Measurements from ENCODE around the gene PCDHB6.
"Not testable (repeated sequence)": the region's sequence is repeated elsewhere in the genome, so short reads cannot be mapped to it uniquely, and the experiment has no call there.

Gene PCDHB6

DNA sequence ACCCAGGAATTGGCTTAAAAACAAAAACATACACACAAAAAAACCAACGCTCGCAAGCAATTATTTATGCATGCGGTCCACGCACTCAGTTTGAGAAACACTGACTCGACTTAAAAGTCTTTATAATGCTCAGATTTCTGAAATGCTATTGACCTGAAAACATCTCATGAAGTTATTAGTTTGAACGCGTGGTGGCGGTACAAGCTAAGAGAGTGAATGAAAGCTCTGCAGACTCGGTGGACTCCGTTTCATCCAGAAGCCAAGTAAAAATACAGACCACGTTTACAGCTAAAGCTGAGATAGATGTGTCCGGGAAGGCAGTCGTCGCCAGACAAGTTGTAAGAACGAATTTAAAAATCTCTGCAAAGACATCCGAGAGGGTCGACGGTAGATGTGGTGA, at the start of gene PCDHB6:
Gene PCDHB6 (plus strand): TSS at position 246 of the 400 bp plus-strand sequence. CDS start 201 bp downstream, outside the sequence.
- no peak for DNase-seq

DNA sequence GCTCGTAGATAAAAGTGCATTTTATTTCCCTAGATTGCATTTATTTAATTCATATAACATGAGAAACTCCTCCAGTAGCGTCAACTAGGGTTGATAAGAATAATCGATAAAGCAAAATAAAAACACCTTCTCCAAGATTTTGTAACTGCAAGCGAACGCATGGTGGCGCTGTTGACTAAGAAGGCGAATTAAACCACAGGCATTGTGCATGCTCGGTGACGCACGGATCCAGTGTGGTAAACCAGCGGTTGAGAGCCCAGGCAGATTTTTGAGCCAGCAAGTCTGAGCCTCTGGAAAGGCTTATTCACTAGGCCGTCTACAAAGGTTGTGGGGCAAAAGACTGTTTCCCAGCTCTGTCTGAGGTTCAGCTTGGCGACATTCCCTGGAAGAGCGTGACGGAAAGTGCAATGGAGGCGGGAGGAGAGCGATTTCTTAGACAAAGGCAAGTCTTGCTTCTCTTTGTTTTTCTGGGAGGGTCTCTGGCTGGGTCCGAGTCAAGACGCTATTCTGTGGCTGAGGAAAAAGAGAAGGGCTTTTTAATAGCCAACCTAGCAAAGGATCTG, 49.5 kb upstream of the PCDHB6 start, which contains the start of gene PCDHB3:
Gene PCDHB3 (plus strand): TSS at position 231 of the 563 bp plus-strand sequence. CDS start 177 bp downstream, at position 408.
- DNase-seq: no peak

DNA sequence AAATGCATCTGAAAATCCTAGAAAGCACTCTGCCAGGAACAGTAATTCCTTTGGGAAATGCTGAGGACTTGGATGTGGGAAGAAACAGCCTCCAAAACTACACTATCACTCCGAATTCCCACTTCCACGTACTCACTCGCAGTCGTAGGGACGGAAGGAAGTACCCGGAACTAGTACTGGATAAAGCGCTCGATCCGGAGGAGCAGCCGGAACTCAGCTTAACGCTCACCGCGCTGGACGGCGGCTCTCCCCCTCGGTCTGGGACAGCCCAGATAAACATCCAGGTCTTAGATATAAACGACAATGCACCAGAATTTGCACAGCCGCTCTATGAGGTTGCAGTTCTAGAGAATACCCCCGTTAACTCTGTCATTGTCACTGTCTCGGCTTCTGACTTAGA, 48.8 kb upstream of the PCDHB6 start:
- DNase-seq: no peak

DNA sequence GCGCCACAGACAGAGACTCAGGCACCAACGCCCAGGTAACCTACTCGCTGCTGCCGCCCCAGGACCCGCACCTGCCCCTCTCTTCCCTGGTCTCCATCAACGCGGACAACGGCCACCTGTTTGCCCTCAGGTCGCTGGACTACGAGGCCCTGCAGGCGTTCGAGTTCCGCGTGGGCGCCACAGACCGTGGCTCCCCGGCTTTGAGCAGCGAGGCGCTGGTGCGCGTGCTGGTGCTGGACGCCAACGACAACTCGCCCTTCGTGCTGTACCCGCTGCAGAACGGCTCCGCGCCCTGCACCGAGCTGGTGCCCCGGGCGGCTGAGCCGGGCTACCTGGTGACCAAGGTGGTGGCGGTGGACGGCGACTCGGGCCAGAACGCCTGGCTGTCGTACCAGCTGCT, 47.8 kb upstream of the PCDHB6 start:
- DNase-seq: not testable (repeated sequence)

DNA sequence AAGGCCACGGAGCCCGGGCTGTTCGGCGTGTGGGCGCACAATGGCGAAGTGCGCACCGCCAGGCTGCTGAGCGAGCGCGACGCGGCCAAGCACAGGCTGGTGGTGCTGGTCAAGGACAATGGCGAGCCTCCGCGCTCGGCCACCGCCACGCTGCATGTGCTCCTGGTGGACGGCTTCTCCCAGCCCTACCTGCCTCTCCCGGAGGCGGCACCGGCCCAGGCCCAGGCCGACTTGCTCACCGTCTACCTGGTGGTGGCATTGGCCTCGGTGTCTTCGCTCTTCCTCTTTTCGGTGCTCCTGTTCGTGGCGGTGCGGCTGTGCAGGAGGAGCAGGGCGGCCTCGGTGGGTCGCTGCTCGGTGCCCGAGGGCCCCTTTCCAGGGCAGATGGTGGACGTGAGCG, 47.4 kb upstream of the PCDHB6 start:
- not testable (repeated sequence) for DNase-seq

DNA sequence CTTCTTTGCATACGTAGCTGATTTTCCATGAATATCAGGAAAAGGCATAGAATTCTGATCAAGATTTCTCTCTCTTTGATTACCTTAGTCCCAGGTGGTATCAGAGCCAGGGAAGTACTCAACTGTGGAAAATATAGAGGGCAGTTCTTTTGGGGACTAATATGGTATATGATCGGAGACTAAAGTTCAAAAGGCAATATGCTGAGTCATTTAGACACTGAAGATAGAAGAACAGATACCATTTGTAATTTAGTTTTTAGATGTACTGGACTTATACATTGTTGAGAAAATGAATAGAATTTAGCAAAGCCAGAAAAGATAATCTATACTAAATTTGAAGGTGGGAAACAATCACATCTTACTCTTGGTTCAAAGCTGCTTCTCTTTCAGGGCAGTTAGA, 44.5 kb upstream of the PCDHB6 start:
- no peak for DNase-seq

DNA sequence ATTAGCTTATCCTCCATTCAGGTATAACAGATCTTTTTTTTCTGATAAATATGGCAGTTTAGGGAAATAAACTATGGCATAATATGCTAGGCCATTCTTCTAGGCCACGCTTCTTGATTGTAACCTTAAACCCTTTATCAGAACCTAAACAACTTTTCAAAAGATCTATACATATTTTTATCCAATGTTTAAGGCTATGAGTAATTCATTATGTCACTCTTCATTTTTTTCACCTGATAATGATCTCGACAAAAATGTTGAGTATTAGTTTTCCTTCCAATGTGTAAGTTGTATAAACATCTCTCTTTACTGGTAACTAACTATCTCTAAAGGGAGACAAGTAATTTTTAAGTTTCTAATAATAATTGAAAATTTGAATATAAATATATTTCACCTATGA, 30.6 kb upstream of the PCDHB6 start:
- no peak for DNase-seq

DNA sequence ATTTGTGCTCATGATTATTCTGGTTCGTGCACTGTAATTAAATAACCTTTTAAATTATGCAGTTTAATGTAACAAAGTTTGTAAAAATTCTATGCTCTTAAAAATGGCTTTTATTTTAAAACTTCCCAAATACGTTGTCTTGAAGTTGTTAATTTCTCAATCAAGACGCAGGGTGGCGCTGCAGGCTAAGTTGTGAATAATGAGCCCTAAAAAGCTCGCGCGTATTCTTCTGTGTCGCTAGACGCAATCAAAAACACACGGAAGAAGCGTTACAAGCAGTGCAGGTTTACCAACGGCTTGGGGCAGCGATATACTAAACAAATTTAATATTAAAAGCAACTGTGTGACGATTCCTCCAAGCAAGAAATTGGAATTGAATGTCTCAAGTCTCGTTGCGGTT, 28.3 kb upstream of the PCDHB6 start, which contains the start of gene PCDHB4:
Gene PCDHB4 (plus strand): TSS at position 256 of the 400 bp plus-strand sequence. CDS start 181 bp downstream, outside the sequence.
- no peak for DNase-seq

DNA sequence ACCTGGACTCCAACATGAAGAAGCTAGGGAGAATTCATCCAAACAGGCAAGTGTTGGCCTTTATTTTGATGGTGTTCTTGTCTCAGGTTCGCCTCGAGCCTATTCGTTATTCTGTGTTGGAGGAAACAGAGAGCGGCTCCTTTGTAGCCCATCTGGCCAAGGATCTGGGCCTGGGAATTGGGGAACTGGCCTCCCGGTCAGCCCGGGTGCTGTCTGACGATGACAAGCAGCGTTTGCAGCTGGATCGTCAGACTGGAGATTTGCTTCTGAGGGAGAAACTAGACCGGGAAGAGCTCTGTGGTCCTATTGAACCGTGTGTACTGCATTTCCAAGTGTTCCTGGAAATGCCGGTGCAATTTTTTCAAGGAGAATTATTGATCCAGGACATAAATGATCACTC, 27.9 kb upstream of the PCDHB6 start:
- no peak for DNase-seq

DNA sequence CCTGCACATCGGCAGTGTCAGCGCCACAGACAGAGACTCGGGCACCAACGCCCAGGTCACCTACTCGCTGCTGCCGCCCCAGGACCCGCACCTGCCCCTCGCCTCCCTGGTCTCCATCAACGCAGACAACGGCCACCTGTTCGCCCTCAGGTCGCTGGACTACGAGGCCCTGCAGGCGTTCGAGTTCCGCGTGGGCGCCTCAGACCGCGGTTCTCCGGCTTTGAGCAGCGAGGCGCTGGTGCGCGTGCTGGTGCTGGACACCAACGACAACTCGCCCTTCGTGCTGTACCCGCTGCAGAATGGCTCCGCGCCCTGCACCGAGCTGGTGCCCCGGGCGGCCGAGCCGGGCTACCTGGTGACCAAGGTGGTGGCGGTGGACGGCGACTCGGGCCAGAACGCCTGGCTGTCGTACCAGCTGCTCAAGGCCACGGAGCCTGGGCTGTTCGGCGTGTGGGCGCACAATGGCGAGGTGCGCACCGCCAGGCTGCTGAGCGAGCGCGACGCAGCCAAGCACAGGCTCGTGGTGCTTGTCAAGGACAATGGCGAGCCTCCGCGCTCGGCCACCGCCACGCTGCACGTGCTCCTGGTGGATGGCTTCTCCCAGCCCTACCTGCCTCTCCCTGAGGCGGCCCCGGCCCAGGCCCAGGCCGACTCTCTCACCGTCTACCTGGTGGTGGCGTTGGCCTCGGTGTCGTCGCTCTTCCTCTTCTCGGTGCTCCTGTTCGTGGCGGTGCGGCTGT, 26.3 kb upstream of the PCDHB6 start:
- not testable (repeated sequence) for DNase-seq

DNA sequence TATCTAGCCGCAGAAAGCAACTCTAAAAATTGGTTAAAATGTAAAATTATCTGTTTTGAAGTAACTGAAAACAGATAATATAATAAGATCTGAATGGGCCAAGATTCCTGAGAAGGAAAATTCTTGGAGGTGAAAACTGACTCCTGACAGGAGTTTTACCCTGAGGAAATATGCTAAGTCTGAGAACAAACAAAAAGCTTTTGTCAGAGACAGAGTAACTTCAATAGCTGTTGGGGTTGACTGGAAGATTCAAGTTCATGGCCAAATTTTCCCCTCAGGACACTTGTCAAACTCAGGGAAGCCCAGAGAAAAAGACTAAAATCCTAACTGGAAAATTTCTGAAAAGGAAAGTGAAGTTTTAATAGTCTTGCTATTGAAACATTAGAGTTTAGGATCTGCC, 22.6 kb upstream of the PCDHB6 start:
- no peak for DNase-seq

DNA sequence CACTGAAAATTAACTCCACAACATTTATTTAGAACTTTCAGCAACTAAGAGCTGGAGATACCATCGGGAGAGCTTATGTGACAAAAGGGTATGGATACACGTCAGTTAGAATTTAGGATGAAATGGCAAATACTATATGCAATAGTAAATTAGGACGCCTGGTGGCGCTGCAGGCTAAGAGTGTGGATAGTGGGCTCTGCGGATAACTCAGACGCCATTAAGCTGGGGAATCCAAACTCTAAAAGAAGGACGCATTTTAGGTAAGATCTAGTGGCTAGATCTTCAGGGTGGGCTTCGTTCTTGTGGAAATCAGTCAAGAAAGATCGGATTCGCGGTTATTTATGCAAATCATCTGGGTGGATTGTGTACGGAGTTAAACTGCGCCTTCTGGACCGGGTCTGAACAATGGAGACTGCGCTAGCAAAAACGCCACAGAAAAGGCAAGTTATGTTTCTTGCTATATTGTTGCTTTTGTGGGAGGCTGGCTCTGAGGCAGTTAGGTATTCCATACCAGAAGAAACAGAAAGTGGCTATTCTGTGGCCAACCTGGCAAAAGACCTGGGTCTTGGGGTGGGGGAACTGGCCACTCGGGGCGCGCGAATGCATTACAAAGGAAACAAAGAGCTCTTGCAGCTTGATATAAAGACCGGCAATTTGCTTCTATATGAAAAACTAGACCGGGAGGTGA, 14.7 kb upstream of the PCDHB6 start, which contains the start of gene PCDHB5:
Gene PCDHB5 (plus strand): TSS at position 177 of the 688 bp plus-strand sequence. CDS start 229 bp downstream, at position 406.
- DNase-seq: no peak

DNA sequence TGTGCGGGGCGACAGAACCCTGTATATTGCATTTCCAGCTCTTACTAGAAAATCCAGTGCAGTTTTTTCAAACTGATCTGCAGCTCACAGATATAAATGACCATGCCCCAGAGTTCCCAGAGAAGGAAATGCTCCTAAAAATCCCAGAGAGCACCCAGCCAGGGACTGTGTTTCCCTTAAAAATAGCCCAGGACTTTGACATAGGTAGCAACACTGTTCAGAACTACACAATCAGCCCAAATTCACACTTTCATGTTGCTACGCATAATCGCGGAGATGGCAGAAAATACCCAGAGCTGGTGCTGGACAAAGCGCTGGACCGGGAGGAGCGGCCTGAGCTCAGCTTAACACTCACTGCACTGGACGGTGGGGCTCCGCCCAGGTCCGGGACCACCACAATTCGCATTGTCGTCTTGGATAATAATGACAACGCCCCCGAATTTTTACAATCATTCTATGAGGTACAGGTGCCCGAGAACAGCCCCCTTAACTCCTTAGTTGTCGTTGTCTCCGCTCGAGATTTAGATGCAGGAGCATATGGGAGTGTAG, 14.1 kb upstream of the PCDHB6 start:
- no peak for DNase-seq

DNA sequence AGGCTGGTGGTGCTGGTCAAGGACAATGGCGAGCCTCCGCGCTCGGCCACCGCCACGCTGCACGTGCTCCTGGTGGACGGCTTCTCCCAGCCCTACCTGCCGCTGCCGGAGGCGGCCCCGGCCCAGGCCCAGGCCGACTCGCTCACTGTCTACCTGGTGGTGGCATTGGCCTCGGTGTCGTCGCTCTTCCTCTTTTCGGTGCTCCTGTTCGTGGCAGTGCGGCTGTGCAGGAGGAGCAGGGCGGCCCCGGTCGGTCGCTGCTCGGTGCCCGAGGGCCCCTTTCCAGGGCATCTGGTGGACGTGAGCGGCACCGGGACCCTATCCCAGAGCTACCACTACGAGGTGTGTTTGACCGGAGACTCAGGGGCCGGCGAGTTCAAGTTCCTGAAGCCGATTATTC, 12.5 kb upstream of the PCDHB6 start:
- not testable (repeated sequence) for DNase-seq

DNA sequence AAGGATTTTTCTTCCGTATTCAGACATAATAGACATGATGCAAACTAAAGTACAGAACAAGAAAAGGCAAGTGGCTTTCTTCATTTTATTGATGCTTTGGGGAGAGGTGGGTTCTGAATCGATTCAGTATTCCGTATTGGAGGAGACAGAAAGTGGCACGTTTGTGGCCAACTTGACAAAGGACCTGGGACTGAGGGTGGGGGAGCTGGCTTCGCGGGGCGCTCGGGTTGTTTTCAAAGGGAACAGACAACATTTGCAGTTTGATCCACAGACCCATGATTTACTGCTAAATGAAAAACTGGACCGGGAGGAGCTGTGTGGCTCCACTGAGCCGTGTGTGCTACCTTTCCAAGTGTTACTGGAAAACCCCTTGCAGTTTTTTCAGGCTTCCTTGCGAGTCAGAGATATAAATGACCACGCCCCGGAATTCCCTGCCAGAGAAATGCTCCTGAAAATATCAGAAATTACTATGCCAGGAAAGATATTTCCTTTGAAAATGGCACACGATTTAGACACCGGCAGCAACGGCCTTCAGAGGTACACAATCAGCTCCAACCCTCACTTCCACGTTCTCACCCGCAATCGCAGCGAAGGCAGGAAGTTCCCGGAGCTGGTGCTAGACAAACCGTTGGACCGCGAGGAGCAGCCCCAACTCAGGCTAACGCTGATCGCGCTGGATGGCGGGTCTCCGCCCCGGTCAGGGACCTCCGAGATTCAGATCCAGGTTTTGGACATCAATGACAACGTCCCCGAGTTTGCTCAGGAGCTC, 551 bp downstream of the PCDHB6 start:
- DNase-seq: no peak

DNA sequence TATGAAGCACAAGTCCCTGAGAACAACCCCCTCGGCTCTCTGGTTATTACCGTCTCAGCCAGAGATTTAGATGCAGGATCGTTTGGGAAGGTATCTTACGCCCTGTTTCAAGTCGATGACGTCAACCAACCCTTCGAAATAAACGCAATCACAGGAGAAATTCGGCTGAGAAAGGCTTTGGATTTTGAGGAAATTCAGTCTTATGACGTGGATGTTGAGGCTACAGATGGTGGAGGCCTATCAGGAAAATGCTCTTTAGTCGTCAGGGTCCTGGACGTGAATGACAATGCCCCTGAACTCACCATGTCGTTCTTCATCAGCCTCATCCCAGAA, 1.1 kb downstream of the PCDHB6 start:
- DNase-seq: no peak

DNA sequence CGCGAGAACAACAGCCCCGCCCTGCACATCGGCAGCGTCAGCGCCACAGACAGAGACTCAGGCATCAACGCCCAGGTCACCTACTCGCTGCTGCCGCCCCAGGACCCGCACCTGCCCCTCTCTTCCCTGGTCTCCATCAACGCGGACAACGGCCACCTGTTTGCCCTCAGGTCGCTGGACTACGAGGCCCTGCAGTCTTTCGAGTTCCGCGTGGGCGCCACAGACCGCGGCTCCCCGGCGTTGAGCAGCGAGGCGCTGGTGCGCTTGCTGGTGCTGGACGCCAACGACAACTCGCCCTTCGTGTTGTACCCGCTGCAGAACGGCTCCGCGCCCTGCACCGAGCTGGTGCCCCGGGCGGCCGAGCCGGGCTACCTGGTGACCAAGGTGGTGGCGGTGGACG, 1.8 kb downstream of the PCDHB6 start:
- not testable (repeated sequence) for DNase-seq

DNA sequence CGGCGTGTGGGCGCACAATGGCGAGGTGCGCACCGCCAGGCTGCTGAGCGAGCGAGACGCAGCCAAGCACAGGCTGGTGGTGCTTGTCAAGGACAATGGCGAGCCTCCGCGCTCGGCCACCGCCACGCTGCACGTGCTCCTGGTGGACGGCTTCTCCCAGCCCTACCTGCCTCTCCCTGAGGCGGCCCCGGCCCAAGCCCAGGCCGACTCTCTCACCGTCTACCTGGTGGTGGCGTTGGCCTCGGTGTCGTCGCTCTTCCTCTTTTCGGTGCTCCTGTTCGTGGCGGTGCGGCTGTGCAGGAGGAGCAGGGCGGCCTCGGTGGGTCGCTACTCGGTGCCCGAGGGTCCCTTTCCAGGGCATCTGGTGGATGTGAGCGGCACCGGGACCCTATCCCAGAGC, 2.2 kb downstream of the PCDHB6 start:
- not testable (repeated sequence) for DNase-seq

DNA sequence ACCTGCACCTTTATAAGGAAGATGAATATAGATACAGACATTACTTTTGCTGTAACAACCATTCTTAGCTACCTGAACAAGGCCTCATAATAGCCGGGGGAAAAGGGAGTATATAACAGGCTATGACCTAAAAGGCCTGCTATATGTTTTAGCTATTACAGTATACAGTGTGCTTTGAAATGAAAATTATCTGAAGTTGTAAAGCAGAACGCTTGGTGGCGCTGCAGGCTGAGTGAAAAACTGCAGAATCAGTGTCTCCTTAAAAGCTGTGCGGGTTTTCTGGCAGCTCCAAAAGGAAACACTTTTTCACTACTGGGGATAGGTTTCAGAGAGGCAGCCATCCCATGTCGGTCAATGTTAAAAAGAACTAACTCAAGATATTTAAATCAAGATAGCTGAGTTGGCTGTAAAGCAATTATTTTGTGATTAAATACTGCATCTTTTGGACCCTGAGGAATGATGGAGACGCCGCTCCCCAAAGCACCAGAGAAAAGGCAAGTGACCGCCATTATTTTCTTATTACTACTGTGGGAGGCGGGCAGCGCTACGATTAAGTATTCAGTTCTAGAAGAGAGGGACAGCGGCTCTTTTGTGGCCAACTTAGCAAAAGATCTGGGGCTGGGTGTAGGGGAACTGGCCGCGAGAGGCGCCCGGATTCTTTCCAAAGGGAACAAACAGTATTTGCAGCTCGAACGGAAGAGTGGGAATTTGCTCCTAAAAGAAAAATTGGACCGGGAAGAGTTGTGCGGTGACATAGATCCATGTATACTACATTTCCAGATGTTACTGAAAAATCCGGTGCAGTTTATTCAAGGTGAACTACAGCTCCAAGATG, 5.9 kb downstream of the PCDHB6 start:
- no peak for DNase-seq

DNA sequence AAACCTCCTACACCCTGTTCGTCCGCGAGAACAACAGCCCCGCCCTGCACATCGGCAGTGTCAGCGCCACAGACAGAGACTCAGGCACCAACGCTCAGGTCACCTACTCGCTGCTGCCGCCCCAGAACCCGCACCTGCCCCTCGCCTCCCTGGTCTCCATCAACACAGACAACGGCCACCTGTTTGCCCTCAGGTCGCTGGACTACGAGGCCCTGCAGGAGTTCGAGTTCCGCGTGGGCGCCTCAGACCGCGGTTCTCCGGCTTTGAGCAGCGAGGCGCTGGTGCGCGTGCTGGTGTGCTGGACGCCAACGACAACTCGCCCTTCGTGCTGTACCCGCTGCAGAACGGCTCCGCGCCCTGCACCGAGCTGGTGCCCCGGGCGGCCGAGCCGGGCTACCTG, 7.5 kb downstream of the PCDHB6 start:
- not testable (repeated sequence) for DNase-seq

DNA sequence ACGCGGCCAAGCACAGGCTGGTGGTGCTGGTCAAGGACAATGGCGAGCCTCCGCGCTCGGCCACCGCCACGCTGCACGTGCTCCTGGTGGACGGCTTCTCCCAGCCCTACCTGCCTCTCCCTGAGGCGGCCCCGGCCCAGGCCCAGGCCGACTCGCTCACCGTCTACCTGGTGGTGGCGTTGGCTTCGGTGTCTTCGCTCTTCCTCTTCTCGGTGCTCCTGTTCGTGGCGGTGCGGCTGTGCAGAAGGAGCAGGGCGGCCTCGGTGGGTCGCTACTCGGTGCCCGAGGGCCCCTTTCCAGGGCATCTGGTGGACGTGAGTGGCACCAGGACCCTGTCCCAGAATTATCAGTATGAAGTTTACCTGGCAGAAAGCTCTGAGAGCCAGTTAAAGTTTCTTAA, 8.0 kb downstream of the PCDHB6 start:
- not testable (repeated sequence) for DNase-seq
